ENCODE data around the gene TRIM32.

The TRIM32 gene

DNA sequence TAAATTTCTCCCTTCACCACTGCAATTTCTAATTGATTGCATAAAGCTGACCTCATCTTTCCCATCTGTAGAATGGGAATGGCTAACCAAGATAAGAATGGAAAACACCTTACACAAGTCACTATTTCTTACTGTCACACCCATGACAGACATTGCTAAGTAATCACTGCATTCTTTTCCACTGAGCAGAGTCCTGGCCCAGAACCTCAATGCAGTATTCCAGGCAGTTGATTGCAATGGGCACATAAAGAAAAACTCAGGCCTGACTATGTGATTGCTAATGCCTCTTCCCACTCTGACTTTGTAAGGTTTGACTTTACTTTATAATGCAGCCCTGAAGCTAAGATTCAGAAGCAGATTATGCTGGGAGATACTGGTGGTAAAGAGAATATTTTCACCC, 29.3 kb downstream of the TRIM32 start:
- Histone ChIP-seq H3K4me1 (ENCODE audit: control insufficient read depth, insufficient read depth, low read depth, low read length) (no peaks in the 10 kb centered on the region), H3K36me3 (ENCODE audit: control insufficient read depth in 1 of 2, insufficient read depth in 2 of 2, low read depth in 1 of 2, low read length in 2 of 2) (no peaks in the 10 kb centered on the region), H4K8ac (ENCODE audit: low read length) (no peak overlapping the region), H4K91ac (ENCODE audit: low read length) (no peak overlapping the region), H3K23ac (ENCODE audit: low read length in 2 of 2) (no peak overlapping the region), H3K9me3 (ENCODE audit: control insufficient read depth, low read length) (no peaks in the 10 kb centered on the region), H3K4me2 (ENCODE audit: low read length, poor library complexity, severe bottlenecking) (no peak overlapping the region), H3K4ac (ENCODE audit: low read depth in 1 of 2, low read length in 2 of 2) (no peak overlapping the region), H2BK12ac (ENCODE audit: low read length in 2 of 2) (no peak overlapping the region), H3K9ac (ENCODE audit: low read length) (peak overlapping the region; percentile 37), H3K4me3 (ENCODE audit: insufficient read depth in 1 of 2, low read depth in 1 of 2, low read length in 2 of 2) (no peak overlapping the region), H3K79me1 (replicated peaks; ENCODE audit: low read length, poor library complexity, severe bottlenecking) (no peaks in the 10 kb centered on the region), H2BK120ac (ENCODE audit: low read depth, low read length) (no peak overlapping the region), H3K27ac (ENCODE audit: low read length, poor library complexity, severe bottlenecking) (no peak overlapping the region), H3K18ac (ENCODE audit: low read depth in 1 of 2, low read length in 2 of 2) (no peak overlapping the region), H2BK5ac (ENCODE audit: low read depth, low read length, poor library complexity, severe bottlenecking) (no peak overlapping the region), H2AK5ac (ENCODE audit: low read length, severe bottlenecking) (no peak overlapping the region), H2AFZ (ENCODE audit: low read depth, low read length) (no peak overlapping the region), H2BK15ac (ENCODE audit: low read depth, poor library complexity, severe bottlenecking) (no peak overlapping the region), H3K27me3 (ENCODE audit: control insufficient read depth in 1 of 2, insufficient read depth in 1 of 2, low read length in 2 of 2) (no peaks in the 10 kb centered on the region), H3K14ac (ENCODE audit: low read length in 2 of 2) (no peak overlapping the region)
- no peak for DNase-seq

DNA sequence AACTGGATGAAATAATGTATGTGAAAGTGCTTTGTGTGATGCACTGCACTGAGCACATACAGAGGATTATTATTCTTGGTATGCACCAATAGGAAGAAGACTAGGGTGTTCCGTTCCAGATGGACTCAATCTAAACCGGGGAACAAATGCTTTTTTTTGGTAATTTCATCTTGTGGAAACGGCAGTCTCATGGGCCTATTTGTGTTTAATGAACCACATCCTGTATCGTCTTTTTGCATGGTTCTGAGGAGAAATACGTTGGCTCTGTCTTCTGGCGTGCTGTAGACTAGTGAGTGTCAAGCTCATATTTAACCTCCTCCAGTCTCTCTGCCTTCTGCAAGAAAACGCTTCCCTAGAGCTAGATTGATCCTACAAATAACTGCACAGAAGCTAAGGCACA, 30.0 kb downstream of the TRIM32 start:
- Histone ChIP-seq H4K8ac (ENCODE audit: low read length) (no peak overlapping the region), H3K14ac (ENCODE audit: low read length in 2 of 2) (no peak overlapping the region), H2BK120ac (ENCODE audit: low read depth, low read length) (no peak overlapping the region), H3K79me1 (replicated peaks; ENCODE audit: low read length, poor library complexity, severe bottlenecking) (no peaks in the 10 kb centered on the region), H3K4me1 (ENCODE audit: control insufficient read depth, insufficient read depth, low read depth, low read length) (no peaks in the 10 kb centered on the region), H3K4ac (ENCODE audit: low read depth in 1 of 2, low read length in 2 of 2) (no peak overlapping the region), H2BK12ac (ENCODE audit: low read length in 2 of 2) (no peak overlapping the region), H2BK15ac (ENCODE audit: low read depth, poor library complexity, severe bottlenecking) (no peak overlapping the region), H3K18ac (ENCODE audit: low read depth in 1 of 2, low read length in 2 of 2) (no peak overlapping the region), H3K9me3 (ENCODE audit: control insufficient read depth, low read length) (no peaks in the 10 kb centered on the region), H3K27ac (ENCODE audit: low read length, poor library complexity, severe bottlenecking) (no peak overlapping the region), H3K4me2 (ENCODE audit: low read length, poor library complexity, severe bottlenecking) (no peak overlapping the region), H3K4me3 (ENCODE audit: insufficient read depth in 1 of 2, low read depth in 1 of 2, low read length in 2 of 2) (no peak overlapping the region), H2AK5ac (ENCODE audit: low read length, severe bottlenecking) (no peak overlapping the region), H2AFZ (ENCODE audit: low read depth, low read length) (no peak overlapping the region), H3K9ac (ENCODE audit: low read length) (peak overlapping the region; percentile 37), H4K91ac (ENCODE audit: low read length) (no peak overlapping the region), H3K23ac (ENCODE audit: low read length in 2 of 2) (no peak overlapping the region), H3K36me3 (ENCODE audit: control insufficient read depth in 1 of 2, insufficient read depth in 2 of 2, low read depth in 1 of 2, low read length in 2 of 2) (no peaks in the 10 kb centered on the region), H2BK5ac (ENCODE audit: low read depth, low read length, poor library complexity, severe bottlenecking) (no peak overlapping the region), H3K27me3 (ENCODE audit: control insufficient read depth in 1 of 2, insufficient read depth in 1 of 2, low read length in 2 of 2) (no peaks in the 10 kb centered on the region)
- WGBS = 83% methylated on average over 6 of the region's 7 CpGs
- DNase-seq = no peak

DNA sequence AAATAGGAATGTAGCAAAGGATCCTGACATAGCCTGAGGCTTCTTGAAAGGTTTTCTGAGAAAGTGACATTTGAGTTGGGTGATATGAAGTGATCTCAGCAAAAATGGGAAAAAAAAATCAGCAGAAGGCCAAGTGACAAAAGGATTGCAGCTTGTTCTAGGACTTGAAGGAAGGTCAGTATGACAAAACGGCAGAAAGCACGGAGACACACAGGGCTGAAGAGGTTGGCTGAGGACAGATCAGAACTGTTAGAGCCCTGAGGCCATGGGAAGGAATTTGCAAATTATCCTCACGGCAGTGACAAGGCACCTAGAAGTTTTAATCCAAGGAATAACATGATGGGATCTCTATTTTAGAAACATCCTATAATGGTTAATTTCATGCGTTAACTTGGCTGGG, 31.0 kb downstream of the TRIM32 start:
- no peak overlapping the region for H4K91ac ChIP-seq (ENCODE audit: low read length)
- 90% methylated on average over 3 of the region's 4 CpGs for WGBS

DNA sequence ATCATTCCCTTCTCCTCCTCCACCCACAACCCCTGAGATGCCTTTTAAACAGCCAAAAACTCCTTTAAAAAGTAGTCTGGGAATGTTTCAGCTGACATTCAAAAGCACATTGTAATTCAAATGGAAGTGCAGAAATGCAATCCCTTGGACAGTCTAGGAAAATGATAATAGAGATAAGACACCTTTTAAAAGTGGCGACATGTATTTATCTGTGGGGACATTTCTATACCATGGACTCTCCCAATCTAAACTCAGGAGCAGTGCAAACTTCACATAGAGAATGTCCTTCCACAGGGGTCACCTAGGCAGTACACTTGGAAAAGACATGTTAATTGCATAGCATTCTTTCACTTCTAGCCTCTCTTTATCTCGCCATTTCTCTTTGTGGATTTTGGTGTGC, 33.0 kb downstream of the TRIM32 start:
- H3K14ac ChIP-seq (ENCODE audit: low read length in 2 of 2) = no peak overlapping the region
- H3K4me3 ChIP-seq (ENCODE audit: insufficient read depth in 1 of 2, low read depth in 1 of 2, low read length in 2 of 2) = no peak overlapping the region
- H2AFZ ChIP-seq (ENCODE audit: low read depth, low read length) = no peak overlapping the region
- no peak overlapping the region for H2BK5ac ChIP-seq (ENCODE audit: low read depth, low read length, poor library complexity, severe bottlenecking)
- no peak for DNase-seq
- no peak overlapping the region for H2BK12ac ChIP-seq (ENCODE audit: low read length in 2 of 2)
- no peak overlapping the region for H4K91ac ChIP-seq (ENCODE audit: low read length)
- no peak overlapping the region for H3K9ac ChIP-seq (ENCODE audit: low read length)
- no peaks in the 10 kb centered on the region for H3K9me3 ChIP-seq (ENCODE audit: control insufficient read depth, low read length)
- no peak overlapping the region for H3K4me2 ChIP-seq (ENCODE audit: low read length, poor library complexity, severe bottlenecking)
- no peak overlapping the region for H3K4ac ChIP-seq (ENCODE audit: low read depth in 1 of 2, low read length in 2 of 2)
- no peak overlapping the region for H2AK5ac ChIP-seq (ENCODE audit: low read length, severe bottlenecking)
- no peaks in the 10 kb centered on the region for H3K4me1 ChIP-seq (ENCODE audit: control insufficient read depth, insufficient read depth, low read depth, low read length)
- H2BK15ac ChIP-seq (ENCODE audit: low read depth, poor library complexity, severe bottlenecking) = no peak overlapping the region
- no peaks in the 10 kb centered on the region for H3K27me3 ChIP-seq (ENCODE audit: control insufficient read depth in 1 of 2, insufficient read depth in 1 of 2, low read length in 2 of 2)
- H3K27ac ChIP-seq (ENCODE audit: low read length, poor library complexity, severe bottlenecking) = no peak overlapping the region
- no peaks in the 10 kb centered on the region for H3K79me1 ChIP-seq (replicated peaks; ENCODE audit: low read length, poor library complexity, severe bottlenecking)
- no peaks in the 10 kb centered on the region for H3K36me3 ChIP-seq (ENCODE audit: control insufficient read depth in 1 of 2, insufficient read depth in 2 of 2, low read depth in 1 of 2, low read length in 2 of 2)
- no peak overlapping the region for H3K18ac ChIP-seq (ENCODE audit: low read depth in 1 of 2, low read length in 2 of 2)
- no peak overlapping the region for H3K23ac ChIP-seq (ENCODE audit: low read length in 2 of 2)
- no peak overlapping the region for H2BK120ac ChIP-seq (ENCODE audit: low read depth, low read length)
- H4K8ac ChIP-seq (ENCODE audit: low read length) = no peak overlapping the region
- WGBS = 78% methylated on average over 2 of the region's 2 CpGs

More for the DNA sequence above, 31.0 kb downstream of the TRIM32 start:
- H3K27me3 ChIP-seq (ENCODE audit: control insufficient read depth in 1 of 2, insufficient read depth in 1 of 2, low read length in 2 of 2) = no peaks in the 10 kb centered on the region
- no peak overlapping the region for H2BK120ac ChIP-seq (ENCODE audit: low read depth, low read length)
- H3K9ac ChIP-seq (ENCODE audit: low read length) = no peak overlapping the region
- no peak overlapping the region for H3K27ac ChIP-seq (ENCODE audit: low read length, poor library complexity, severe bottlenecking)
- H4K8ac ChIP-seq (ENCODE audit: low read length) = no peak overlapping the region
- no peak for DNase-seq
- no peak overlapping the region for H3K18ac ChIP-seq (ENCODE audit: low read depth in 1 of 2, low read length in 2 of 2)
- no peak overlapping the region for H3K4me3 ChIP-seq (ENCODE audit: insufficient read depth in 1 of 2, low read depth in 1 of 2, low read length in 2 of 2)
- H3K36me3 ChIP-seq (ENCODE audit: control insufficient read depth in 1 of 2, insufficient read depth in 2 of 2, low read depth in 1 of 2, low read length in 2 of 2) = no peaks in the 10 kb centered on the region
- H2BK5ac ChIP-seq (ENCODE audit: low read depth, low read length, poor library complexity, severe bottlenecking) = no peak overlapping the region
- no peaks in the 10 kb centered on the region for H3K4me1 ChIP-seq (ENCODE audit: control insufficient read depth, insufficient read depth, low read depth, low read length)
- no peaks in the 10 kb centered on the region for H3K9me3 ChIP-seq (ENCODE audit: control insufficient read depth, low read length)
- no peak overlapping the region for H2AFZ ChIP-seq (ENCODE audit: low read depth, low read length)
- no peak overlapping the region for H3K14ac ChIP-seq (ENCODE audit: low read length in 2 of 2)
- no peak overlapping the region for H3K4ac ChIP-seq (ENCODE audit: low read depth in 1 of 2, low read length in 2 of 2)
- H2AK5ac ChIP-seq (ENCODE audit: low read length, severe bottlenecking) = no peak overlapping the region
- H3K23ac ChIP-seq (ENCODE audit: low read length in 2 of 2) = no peak overlapping the region
- H3K4me2 ChIP-seq (ENCODE audit: low read length, poor library complexity, severe bottlenecking) = no peak overlapping the region
- no peak overlapping the region for H2BK12ac ChIP-seq (ENCODE audit: low read length in 2 of 2)
- no peak overlapping the region for H2BK15ac ChIP-seq (ENCODE audit: low read depth, poor library complexity, severe bottlenecking)
- no peaks in the 10 kb centered on the region for H3K79me1 ChIP-seq (replicated peaks; ENCODE audit: low read length, poor library complexity, severe bottlenecking)
